ENCODE data around the gene PKP4.

PKP4 gene

DNA sequence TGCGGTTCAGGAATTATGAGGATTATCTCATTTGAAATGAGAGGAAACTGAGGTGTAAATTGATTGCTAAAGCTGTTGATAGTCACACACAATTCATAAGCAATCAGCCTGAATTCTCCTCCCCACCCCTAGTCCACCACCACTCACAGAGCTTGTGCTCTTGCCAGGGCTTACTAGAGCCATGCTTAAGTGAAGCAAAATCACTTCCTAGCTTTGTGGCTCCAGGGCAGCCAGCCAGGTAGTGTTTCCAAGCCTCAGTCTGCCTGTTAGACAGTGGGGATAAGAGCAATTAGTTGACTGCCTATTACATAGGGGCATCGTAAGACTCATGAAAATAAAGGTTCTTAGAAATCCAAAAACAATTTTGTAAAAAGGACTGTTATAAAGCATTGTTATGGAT, 87.2 kb downstream of the PKP4 start:
- DNase-seq, result no peak

- peak; percentile 62 to 72 for DNase-seq
Measured at GRCh38 chr2:158544998-158545397, 88.2 kb downstream of the PKP4 start.

DNA sequence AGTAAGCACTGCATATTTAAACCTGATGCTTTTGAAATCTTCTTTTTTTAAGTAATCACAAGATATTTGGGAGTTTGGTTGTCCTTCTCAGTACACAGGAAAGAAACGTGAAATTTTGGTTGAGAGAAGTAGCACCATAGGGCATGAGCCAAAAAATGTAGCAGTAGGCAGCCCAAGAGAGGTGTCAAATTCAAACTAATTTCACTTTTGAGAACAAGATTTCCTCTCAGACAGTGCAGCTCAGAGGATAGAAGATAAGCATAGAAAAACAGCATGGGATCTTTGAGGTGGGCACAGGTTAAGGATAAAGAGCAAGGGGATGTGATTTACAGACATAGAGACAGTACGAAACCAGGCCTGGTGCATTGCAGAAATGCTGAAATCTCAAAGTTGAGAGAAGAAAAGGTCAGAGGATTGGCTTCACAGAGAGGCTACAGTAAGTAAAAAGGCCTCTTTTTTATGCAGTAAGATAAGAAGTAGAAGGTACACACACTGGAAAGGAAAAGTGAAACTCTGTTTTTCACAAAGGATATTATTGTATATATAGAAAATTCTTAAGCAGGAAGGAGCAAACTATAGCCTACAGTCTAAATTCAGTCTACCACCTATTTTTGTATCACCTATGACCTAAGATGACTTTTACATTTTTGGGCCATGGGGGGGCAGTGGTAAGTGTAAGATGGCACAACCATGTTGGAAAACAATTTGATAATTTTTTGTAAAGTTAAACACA, 89.8 kb downstream of the PKP4 start:
- no peak for DNase-seq

GRCh38 chr2:158553257-158553656, 96.5 kb downstream of the PKP4 start:
- no peak for DNase-seq

DNA sequence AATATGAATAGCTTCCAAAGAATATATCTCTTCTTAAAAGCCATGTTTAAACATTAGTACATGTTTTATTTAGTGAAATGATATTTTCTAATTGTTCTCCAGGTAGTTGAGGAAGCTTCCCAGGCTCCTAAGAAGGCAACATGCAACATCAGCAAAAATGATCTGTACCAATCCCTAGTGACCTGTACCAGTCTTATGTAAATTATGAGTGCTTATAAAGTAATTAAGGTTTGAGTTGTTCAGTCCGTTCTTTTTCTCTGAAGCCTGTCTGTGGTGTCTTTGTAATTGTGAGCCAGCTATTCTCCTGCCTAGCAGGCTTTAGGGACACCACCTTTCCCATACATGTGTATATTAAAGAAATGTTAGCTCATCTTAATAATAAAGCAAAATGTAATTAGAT, 98.2 kb downstream of the PKP4 start:
- no peak for DNase-seq

GRCh38 chr2:158556124-158556523, 99.4 kb downstream of the PKP4 start:
- DNase-seq, result no peak

DNA sequence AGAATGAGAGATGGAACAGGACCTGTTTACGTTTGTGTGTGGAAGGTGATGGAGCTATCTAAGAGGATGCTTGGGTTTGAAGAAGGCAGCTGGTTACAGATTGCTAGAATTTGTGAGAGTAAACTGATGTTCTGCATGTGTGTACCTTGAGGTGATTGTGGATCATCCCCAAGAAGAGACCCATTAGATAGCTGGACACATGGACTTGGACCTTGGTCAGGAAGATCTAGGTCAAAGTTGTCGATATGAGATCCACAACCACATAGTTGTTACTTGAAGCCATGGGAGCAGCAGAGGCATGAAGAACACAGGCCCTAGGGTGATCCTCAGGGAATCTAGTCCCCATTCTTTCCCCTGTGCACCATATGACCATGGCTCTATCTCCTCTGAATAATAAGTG, 101.0 kb downstream of the PKP4 start:
- no peak for DNase-seq

DNA sequence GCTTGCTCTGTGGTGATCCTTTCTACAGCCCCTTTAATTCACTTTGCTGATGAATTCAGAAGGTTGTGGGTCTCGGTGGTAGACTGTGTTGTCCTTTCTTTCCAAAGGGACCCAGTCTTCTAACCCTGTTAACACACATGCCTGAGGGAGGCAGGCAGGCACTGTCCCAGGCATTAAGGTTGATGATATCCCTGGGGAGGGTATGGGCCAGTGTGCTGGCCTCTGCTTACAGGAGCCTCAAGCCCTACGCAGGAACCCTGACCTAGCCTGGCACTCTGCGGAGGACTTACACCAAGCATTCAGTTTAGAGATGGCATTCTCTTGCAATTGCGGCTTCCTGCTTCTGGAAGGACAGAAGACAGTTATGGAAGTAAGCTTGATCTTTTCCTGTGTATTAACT, 102.5 kb downstream of the PKP4 start:
- DNase-seq, result no peak

DNA sequence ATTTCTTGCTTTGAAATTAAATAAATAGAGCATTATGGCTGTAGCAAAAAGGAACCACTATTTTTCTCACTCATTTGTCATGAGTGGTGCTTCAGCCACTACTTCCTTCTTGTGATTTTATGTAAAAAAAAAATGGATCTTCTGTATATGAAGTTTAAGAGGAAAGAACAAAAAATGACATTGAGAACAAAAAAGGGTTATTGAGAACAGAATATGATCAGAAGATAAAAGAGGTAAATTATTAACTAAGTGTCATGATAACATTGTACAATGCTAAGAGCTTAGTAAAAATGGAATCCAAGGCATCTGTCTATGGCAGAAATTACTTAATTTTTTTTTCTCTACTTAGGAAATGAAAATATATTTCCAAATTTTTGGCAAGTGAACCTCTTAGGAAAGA, 103.5 kb downstream of the PKP4 start:
- DNase-seq, result no peak

- no peak for DNase-seq
Measured at GRCh38 chr2:158561054-158561453, 104.3 kb downstream of the PKP4 start.

DNA sequence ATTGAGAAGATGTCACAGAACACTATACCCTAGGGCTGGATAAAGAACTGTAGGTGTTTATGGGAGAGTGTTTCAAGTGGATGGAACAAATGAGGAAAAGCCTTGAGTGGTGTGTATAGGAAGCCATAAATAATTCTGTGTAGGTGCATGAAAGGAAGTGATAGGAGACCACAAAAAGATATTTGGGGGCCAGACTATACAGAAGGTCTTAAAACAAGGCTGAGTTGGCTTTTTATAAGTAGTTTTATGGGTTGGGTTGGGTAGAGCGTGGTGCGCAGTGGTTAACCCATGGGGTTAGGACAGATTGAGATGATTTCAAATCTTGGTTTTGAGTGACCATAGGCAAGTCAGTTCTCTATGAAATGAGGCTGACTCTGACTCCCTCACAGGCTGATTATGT, 110.5 kb downstream of the PKP4 start:
- DNase-seq, result no peak

DNA sequence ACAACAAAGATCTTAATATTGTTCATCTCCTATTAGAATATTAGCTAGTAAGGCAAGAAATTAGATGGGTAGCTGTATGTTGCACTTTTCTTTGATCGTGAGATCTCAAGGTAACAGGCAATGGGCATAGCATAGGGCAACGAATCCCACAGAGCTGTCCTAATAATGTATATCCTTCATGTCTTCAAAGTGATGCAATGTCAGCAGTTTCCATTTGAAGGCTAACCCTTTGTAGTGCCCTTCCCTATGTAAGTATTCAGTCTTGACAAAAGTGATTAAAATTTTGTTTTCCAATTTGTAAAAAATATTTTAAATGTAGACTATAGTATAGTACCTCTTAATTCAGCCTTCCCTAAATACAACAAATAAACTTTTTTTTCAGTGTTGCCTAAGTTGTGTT, 112.5 kb downstream of the PKP4 start:
- no peak for DNase-seq

DNA sequence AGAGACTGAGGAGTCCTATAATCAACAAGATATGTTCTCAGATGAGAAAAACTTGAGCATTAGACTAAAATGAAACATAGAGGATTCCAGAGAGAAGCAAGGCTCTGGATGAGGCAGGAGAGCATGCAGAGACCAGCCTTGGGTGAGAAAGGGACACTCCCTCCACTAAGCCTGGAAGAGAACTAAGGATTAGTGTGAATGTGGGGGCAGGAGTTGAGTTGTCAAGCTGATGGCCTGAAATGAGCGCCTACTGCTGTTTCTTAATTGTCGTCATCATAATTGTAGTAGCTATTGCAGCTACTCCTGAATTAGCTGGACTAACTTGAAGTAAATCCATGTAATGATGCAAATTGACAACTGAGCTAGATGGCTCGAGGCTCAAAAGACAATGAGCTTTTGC, 114.1 kb downstream of the PKP4 start:
- DNase-seq, result no peak

DNA sequence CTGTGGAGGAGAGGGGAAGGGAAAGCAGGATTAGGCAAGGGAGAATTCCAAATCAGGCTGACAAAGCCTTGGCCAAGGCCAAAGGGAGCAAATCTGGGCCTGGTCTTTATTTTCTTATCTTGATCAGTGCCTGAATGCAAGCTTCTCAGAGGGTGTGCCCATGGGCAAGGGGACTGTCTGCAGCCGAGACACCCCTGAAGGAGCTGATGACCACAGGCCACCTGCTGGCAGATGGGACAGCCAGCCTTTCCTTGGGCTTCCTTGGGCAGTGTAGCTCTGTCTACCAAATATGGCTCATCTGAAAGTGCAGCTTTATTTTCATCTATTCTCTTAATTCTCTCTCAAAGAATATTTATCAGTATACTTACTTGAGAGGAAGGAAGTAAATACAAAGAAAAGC, 117.0 kb downstream of the PKP4 start:
- no peak for DNase-seq

GRCh38 chr2:158575051-158575635, 118.4 kb downstream of the PKP4 start:
- no peak for DNase-seq

DNA sequence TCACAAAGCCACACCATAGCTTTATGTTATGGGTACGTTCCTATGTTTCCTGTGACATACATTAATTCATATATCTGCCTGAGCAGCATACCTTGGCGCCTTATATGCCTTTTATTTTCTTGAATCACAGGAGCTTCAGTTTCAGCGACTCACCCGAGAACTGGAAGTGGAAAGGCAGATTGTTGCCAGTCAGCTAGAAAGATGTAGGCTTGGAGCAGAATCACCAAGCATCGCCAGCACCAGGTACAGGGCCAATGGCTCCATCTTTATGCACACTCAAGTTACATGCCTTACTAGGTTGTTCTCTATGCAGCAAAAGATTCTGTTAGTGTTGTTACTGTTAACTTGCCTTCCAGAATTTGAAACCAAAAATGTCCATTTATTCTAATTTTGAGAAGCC, 120.4 kb downstream of the PKP4 start:
- no peak for DNase-seq

DNA sequence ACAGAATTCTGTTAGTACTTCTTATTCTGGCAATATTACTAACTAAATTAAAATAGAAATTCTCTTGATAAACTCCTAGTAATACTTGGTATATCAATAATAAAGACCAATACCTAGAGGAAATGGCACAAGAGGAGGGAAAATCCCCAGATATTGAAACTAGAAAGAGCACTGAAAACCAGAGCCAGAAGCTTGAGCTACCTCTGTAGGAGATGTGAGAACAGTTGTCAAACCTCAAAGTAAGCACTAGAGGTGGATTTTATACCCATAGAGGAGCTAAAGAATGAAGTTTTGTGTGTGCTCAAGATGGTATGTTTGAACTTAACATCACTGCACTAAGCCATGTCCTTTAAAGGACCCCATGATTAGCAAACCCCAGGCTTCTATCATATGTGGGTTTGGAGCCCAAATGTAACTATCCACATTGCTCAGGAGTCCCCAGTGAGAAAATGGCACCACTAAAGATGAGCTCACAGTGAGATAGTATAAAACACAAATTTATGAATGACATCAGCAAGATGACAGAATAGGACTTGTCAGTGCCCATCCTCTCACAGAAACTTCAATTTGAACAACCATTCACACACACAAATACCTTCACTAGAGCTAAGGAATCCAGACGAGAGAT, 122.1 kb downstream of the PKP4 start:
- DNase-seq, result no peak

- no peak for DNase-seq
Measured at GRCh38 chr2:158579928-158580327, 123.2 kb downstream of the PKP4 start.

DNA sequence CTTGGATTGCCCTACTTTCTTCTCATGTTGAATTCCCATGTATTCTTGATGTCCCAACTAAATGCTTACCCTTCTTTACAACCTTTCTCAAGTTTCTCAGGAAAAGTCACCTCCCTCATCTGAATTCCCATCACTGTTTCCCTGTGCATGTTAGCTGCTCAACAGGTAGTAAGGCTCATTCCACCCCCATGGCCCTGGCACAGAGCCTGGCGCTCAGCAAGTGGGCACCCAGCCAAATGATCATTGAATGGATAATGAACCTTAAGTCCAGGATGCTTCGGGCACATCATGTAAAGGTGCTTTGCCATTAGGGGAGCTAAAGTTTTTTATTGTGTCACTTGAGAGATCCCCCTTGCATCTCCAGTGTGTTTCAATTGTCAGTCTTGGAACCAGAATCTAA, 124.0 kb downstream of the PKP4 start:
- DNase-seq, result no peak

GRCh38 chr2:158582670-158583069, 125.9 kb downstream of the PKP4 start:
- DNase-seq, result no peak

DNA sequence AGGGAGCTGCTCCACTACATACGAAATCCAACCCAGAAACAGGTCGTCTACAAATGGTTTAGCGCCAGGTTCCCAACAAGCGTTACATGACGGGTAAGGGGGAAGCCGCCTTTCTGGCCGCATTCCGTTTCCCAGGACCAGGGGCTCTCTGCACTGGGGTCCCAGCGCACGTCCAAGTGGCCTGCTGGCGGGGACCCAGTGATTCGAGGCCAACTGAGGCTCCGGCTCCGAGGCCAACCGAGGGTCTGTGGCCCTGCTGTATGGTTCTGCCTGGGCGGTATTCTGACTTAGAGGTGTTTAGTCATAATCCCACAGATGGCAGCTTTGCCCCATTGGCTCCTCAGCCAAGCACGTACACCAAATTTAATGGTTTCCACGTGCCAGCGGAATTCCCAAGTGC, 127.2 kb downstream of the PKP4 start:
- no peak for DNase-seq

- DNase-seq, result no peak
Measured at GRCh38 chr2:158586491-158586890, 129.7 kb downstream of the PKP4 start.

DNA sequence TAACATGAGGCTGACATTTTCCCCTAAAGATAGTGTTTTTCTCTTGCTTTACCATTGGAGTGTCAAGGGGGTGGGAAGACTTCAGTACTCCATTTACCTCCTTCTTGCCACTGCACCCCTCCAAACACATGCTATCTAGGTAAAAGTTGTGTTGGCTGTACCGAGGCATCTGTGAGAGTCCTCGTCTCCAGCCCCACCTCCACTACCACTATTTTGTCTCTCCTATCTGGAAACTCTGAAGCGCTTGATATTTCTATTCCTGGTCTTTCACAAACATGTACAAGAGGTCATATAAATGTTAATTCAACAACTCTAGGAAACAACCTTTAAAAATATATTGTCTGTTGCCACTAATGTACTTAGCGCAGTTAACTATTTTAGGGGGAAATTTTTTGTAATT, 132.6 kb downstream of the PKP4 start:
- no peak for DNase-seq

DNA sequence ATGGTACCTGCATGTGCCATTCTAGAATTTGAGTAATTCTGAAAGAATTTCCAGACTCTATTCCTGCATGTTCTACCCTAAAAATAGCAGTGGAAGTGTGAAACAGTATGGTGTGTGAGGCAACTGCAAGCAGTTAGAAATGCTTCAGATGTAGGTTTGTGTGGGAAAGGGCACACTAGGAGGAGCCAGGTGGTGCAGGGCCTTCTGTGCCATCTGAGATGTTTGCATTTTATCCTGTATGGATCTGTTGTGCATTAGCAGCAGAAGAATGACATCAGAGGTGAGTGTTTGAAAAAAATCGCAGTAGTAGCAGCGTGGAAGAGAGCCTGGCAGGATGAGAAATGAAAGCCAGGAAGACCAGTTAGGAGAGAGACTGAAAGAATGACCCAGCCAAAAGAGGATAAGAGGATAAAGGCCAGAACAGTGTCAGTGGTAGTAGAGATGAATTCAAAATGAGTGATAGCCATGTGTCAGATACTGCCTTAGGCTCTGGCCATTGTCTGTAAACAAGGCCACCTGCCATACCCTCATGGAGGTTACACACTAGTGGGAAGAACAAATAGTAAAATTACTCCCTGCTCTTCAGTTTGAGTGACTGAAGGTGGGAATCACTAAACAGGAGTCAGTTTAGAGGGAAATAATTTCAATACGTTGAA, 142.2 kb downstream of the PKP4 start:
- DNase-seq, result no peak

Measured in Kasumi-1 (cell line).